HG02943 (cell line): ENCODE measurements around the gene RANBP17.
"Not testable (repeated sequence)": the region's sequence is repeated elsewhere in the genome, so short reads cannot be mapped to it uniquely, and the experiment has no call there.

ENCODE experiments used
- ATAC-seq: cut with Tn5 transposase; IDR thresholded peaks from one replicate; pipeline ENCODE4 v1.9.1; 2021; ENCODE audit warnings: mild to moderate bottlenecking, low read depth, moderate library complexity; ENCODE audit not compliant: unreplicated experiment

Gene RANBP17

GRCh38 chr5:171137768-171138525 lies 276.1 kb downstream of the RANBP17 start:
- ATAC-seq = no peak

- ATAC-seq = no peak
These were observed 277.4 kb downstream of the RANBP17 start for GRCh38 chr5:171139227-171139626.

GRCh38 chr5:171142617-171143016 lies 280.8 kb downstream of the RANBP17 start:
- ATAC-seq = no peak

GRCh38 chr5:171143171-171143570 lies 281.4 kb downstream of the RANBP17 start:
- ATAC-seq = no peak

GRCh38 chr5:171143926-171144325 lies 282.1 kb downstream of the RANBP17 start:
- ATAC-seq = no peak

GRCh38 chr5:171149333-171149732 lies 287.5 kb downstream of the RANBP17 start:
- ATAC-seq = no peak

GRCh38 chr5:171149772-171150171 lies 288.0 kb downstream of the RANBP17 start:
- ATAC-seq = no peak

- no peak for ATAC-seq
These were observed 290.6 kb downstream of the RANBP17 start for GRCh38 chr5:171152382-171152781.

- no peak for ATAC-seq
These were observed 293.8 kb downstream of the RANBP17 start for GRCh38 chr5:171155621-171156020.

GRCh38 chr5:171157276-171157675 lies 295.5 kb downstream of the RANBP17 start:
- no peak for ATAC-seq

GRCh38 chr5:171157775-171158174 lies 296.0 kb downstream of the RANBP17 start:
- ATAC-seq = no peak

- no peak for ATAC-seq
These were observed 296.8 kb downstream of the RANBP17 start for GRCh38 chr5:171158581-171158980.

GRCh38 chr5:171162165-171162564 lies 300.3 kb downstream of the RANBP17 start:
- ATAC-seq = no peak

- ATAC-seq = no peak
These were observed 300.8 kb downstream of the RANBP17 start for GRCh38 chr5:171162596-171162995.

- no peak for ATAC-seq
These were observed 304.9 kb downstream of the RANBP17 start for GRCh38 chr5:171166766-171167165.

- no peak for ATAC-seq
These were observed 306.4 kb downstream of the RANBP17 start for GRCh38 chr5:171168171-171168570.

- not testable (repeated sequence) for ATAC-seq
These were observed 313.1 kb downstream of the RANBP17 start for GRCh38 chr5:171174960-171175359.

GRCh38 chr5:171175746-171176145 lies 313.9 kb downstream of the RANBP17 start:
- ATAC-seq = no peak

- ATAC-seq = not testable (repeated sequence)
These were observed 316.4 kb downstream of the RANBP17 start for GRCh38 chr5:171178190-171178589.

GRCh38 chr5:171188016-171188415 lies 326.2 kb downstream of the RANBP17 start:
- no peak for ATAC-seq

GRCh38 chr5:171189442-171189841 lies 327.6 kb downstream of the RANBP17 start:
- no peak for ATAC-seq

GRCh38 chr5:171192111-171192510 lies 330.3 kb downstream of the RANBP17 start:
- ATAC-seq = no peak

GRCh38 chr5:171201310-171201709 lies 339.5 kb downstream of the RANBP17 start:
- ATAC-seq = no peak
